ENCODE results near the gene KIF16B.
A peak's percentile ranks its signal among the peaks of the same experiment; 100 is the strongest.

KIF16B gene

DNA sequence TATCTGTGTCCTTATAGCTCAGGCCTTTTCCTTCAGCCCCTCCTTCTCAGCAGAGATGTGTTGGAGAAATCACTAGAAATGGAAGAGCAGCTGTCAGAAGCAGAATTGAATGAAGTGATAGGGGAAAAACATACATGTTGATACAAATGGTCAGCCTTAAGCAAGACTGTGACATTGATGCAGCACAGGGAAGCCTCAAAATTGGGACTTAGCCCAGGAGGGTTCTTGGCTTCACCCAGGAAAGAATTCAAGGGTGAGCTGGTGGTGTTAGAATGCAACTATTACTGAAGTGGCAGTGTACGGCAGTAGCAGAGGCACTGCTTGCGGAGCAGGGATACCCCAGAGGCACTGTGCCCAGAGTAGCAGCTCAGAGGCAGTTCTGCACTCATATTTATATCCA is 8.0 kb upstream of the KIF16B start (continued):
- TF ChIP-seq TSHZ2 (CRISPR knock-in tag; IDR thresholded peaks at IDR 0.05) (no peak), ZNF565 (CRISPR knock-in tag; conservative IDR thresholded peaks at IDR 0.05; ENCODE audit: low read depth) (no peak), ZC3H10 (CRISPR knock-in tag; IDR thresholded peaks at IDR 0.05) (no peak), ZFP3 (CRISPR knock-in tag; IDR thresholded peaks at IDR 0.05) (no peak), BACH2 (CRISPR knock-in tag; IDR thresholded peaks at IDR 0.05; ENCODE audit: borderline replicate concordance) (no peak)

DNA sequence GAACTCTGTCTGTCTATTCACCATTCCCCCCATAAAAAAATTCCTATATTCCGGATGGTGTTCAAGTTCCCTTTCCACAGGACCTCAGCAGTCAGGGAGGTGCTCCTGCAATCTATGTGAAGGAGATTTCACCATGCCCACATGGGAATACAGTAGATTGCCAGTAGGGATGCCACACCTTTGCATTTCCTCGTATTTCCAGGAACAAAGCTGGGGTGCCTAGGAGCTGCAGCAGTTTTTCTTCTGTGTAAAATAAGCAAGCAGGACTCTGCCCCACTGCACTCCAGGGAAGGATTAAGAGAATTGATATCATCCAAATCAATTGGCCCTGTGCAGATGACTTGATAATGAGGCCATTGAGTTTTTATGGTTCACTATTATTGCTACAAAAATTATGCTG is 7.4 kb upstream of the KIF16B start:
- no peak; the same call in 2 of the 3 replicates for ATAC-seq
- TF ChIP-seq BACH2 (CRISPR knock-in tag; IDR thresholded peaks at IDR 0.05; ENCODE audit: borderline replicate concordance) = no peak
- TF ChIP-seq ZNF8 (CRISPR knock-in tag; IDR thresholded peaks at IDR 0.05) = no peak
- no peak for TF ChIP-seq SNAI2 (CRISPR knock-in tag; IDR thresholded peaks at IDR 0.05)
- TF ChIP-seq, protein P1, sequence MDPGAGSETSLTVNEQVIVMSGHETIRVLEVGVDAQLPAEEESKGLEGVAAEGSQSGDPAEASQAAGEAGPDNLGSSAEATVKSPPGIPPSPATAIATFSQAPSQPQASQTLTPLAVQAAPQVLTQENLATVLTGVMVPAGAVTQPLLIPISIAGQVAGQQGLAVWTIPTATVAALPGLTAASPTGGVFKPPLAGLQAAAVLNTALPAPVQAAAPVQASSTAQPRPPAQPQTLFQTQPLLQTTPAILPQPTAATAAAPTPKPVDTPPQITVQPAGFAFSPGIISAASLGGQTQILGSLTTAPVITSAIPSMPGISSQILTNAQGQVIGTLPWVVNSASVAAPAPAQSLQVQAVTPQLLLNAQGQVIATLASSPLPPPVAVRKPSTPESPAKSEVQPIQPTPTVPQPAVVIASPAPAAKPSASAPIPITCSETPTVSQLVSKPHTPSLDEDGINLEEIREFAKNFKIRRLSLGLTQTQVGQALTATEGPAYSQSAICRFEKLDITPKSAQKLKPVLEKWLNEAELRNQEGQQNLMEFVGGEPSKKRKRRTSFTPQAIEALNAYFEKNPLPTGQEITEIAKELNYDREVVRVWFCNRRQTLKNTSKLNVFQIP (CRISPR knock-in tag; IDR thresholded peaks at IDR 0.05; ENCODE audit: borderline replicate concordance, low read depth) = no peak
- TF ChIP-seq TCF4 (CRISPR knock-in tag; IDR thresholded peaks at IDR 0.05; ENCODE audit: borderline replicate concordance) = no peak
- TF ChIP-seq ZNF565 (CRISPR knock-in tag; conservative IDR thresholded peaks at IDR 0.05; ENCODE audit: low read depth) = no peak
- TF ChIP-seq GLIS3 (CRISPR knock-in tag; IDR thresholded peaks at IDR 0.05) = no peak
- TF ChIP-seq ZFP30 (CRISPR knock-in tag; IDR thresholded peaks at IDR 0.05) = no peak
- no peak for TF ChIP-seq ZFP3 (CRISPR knock-in tag; IDR thresholded peaks at IDR 0.05)
- TF ChIP-seq, protein P2, sequence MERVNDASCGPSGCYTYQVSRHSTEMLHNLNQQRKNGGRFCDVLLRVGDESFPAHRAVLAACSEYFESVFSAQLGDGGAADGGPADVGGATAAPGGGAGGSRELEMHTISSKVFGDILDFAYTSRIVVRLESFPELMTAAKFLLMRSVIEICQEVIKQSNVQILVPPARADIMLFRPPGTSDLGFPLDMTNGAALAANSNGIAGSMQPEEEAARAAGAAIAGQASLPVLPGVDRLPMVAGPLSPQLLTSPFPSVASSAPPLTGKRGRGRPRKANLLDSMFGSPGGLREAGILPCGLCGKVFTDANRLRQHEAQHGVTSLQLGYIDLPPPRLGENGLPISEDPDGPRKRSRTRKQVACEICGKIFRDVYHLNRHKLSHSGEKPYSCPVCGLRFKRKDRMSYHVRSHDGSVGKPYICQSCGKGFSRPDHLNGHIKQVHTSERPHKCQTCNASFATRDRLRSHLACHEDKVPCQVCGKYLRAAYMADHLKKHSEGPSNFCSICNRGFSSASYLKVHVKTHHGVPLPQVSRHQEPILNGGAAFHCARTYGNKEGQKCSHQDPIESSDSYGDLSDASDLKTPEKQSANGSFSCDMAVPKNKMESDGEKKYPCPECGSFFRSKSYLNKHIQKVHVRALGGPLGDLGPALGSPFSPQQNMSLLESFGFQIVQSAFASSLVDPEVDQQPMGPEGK (CRISPR knock-in tag; IDR thresholded peaks at IDR 0.05; ENCODE audit: borderline replicate concordance) = no peak
- TF ChIP-seq ARNTL (CRISPR knock-in tag; IDR thresholded peaks at IDR 0.05; ENCODE audit: borderline replicate concordance, low read depth) = no peak
- TF ChIP-seq, protein P3, sequence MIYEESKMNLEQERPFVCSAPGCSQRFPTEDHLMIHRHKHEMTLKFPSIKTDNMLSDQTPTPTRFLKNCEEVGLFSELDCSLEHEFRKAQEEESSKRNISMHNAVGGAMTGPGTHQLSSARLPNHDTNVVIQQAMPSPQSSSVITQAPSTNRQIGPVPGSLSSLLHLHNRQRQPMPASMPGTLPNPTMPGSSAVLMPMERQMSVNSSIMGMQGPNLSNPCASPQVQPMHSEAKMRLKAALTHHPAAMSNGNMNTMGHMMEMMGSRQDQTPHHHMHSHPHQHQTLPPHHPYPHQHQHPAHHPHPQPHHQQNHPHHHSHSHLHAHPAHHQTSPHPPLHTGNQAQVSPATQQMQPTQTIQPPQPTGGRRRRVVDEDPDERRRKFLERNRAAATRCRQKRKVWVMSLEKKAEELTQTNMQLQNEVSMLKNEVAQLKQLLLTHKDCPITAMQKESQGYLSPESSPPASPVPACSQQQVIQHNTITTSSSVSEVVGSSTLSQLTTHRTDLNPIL (CRISPR knock-in tag; IDR thresholded peaks at IDR 0.05; ENCODE audit: low read depth) = no peak
- TF ChIP-seq ZNF70 (CRISPR knock-in tag; IDR thresholded peaks at IDR 0.05) = no peak
- TF ChIP-seq, protein P4, sequence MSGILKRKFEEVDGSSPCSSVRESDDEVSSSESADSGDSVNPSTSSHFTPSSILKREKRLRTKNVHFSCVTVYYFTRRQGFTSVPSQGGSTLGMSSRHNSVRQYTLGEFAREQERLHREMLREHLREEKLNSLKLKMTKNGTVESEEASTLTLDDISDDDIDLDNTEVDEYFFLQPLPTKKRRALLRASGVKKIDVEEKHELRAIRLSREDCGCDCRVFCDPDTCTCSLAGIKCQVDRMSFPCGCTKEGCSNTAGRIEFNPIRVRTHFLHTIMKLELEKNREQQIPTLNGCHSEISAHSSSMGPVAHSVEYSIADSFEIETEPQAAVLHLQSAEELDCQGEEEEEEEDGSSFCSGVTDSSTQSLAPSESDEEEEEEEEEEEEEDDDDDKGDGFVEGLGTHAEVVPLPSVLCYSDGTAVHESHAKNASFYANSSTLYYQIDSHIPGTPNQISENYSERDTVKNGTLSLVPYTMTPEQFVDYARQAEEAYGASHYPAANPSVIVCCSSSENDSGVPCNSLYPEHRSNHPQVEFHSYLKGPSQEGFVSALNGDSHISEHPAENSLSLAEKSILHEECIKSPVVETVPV (CRISPR knock-in tag; IDR thresholded peaks at IDR 0.05) = no peak
- TF ChIP-seq ISL1 (CRISPR knock-in tag; IDR thresholded peaks at IDR 0.05) = no peak
- TF ChIP-seq TOX (CRISPR knock-in tag; IDR thresholded peaks at IDR 0.05; ENCODE audit: borderline replicate concordance) = no peak

- ATAC-seq = peak; percentile 77
- TF ChIP-seq ZFP3 (CRISPR knock-in tag; IDR thresholded peaks at IDR 0.05) (no peak), OSR1 (CRISPR knock-in tag; IDR thresholded peaks at IDR 0.05) (no peak), SNAI2 (CRISPR knock-in tag; IDR thresholded peaks at IDR 0.05) (no peak), TSHZ2 (CRISPR knock-in tag; IDR thresholded peaks at IDR 0.05) (peak; percentile 56; the same call in 1 of the 2 replicates), TOX (CRISPR knock-in tag; IDR thresholded peaks at IDR 0.05; ENCODE audit: borderline replicate concordance) (no peak), CSDC2 (CRISPR knock-in tag; IDR thresholded peaks at IDR 0.05) (no peak), BACH2 (CRISPR knock-in tag; IDR thresholded peaks at IDR 0.05; ENCODE audit: borderline replicate concordance) (no peak), ZFP30 (CRISPR knock-in tag; IDR thresholded peaks at IDR 0.05) (no peak), ARNTL (CRISPR knock-in tag; IDR thresholded peaks at IDR 0.05; ENCODE audit: borderline replicate concordance, low read depth) (no peak), ESRRG (CRISPR knock-in tag; IDR thresholded peaks at IDR 0.05) (no peak), GLIS3 (CRISPR knock-in tag; IDR thresholded peaks at IDR 0.05) (no peak), PPARA (CRISPR knock-in tag; IDR thresholded peaks at IDR 0.05; ENCODE audit: borderline replicate concordance) (no peak)
- TF ChIP-seq, protein P4 (CRISPR knock-in tag; IDR thresholded peaks at IDR 0.05) = no peak
Observed at GRCh38 chr20:16580147-16580546, 6.9 kb upstream of the KIF16B start.

All from SK-N-SH treated with all-trans-retinoic acid at 6 μM for 48 hours (cell line).